ENCODE data around the gene RUSF1.
"Not testable (repeated sequence)": the region's sequence is repeated elsewhere in the genome, so short reads cannot be mapped to it uniquely, and the experiment has no call there.

RUSF1 gene

DNA sequence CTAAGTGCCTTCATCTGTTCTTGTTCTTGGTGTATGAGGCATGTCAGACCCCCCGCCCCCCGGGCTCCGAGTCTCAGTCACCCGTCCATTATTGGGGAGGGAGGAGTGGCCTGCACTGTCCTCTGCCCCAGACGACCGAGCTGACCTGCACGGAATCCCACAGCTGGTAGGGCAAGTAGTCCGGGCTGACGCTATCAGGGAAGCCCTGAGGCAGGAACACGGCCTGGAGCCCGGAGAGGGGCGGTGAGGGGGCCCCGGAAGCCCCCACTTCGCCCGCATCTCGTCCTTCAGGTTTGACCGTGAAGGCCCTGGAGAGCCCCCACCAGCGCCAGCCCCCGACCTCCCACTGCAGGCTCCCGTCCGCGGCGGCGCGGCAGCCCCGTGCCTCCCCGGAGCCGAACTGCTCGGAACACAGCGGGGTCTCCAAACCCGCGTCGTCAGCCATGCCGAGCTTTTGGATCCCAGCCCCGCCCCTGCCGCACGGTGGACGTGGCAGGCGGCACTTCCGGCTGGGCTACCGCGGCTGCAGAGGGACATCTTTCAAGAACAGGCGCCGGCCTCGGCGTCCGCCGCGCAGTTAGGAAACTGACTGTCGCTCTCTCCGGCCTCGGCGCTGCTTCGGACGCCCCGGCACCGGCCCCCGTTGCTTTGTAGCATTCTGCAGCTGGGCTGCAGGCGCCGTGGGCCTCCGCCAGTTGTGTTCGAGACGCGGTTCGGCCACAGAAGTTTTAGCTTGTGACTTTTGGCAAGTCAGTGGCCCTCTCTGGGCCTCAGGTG is at the start of gene RUSF1:
TSS of gene RUSF1 (minus strand) at position 463 of the 777 bp plus-strand sequence. CDS start at position 445, 18 bp downstream.
- peak; percentile 93 for DNase-seq (ENCODE audit: low spot score)
- in situ Hi-C loops (cut with MboI; ENCODE audit: low sequenced_read_pairs, unreplicated experiment) = loop anchor here (25.0 kb wide), 1 partner anchor 204 kb away; a partner anchor contains a TSS
- TF ChIP-seq, protein P1, sequence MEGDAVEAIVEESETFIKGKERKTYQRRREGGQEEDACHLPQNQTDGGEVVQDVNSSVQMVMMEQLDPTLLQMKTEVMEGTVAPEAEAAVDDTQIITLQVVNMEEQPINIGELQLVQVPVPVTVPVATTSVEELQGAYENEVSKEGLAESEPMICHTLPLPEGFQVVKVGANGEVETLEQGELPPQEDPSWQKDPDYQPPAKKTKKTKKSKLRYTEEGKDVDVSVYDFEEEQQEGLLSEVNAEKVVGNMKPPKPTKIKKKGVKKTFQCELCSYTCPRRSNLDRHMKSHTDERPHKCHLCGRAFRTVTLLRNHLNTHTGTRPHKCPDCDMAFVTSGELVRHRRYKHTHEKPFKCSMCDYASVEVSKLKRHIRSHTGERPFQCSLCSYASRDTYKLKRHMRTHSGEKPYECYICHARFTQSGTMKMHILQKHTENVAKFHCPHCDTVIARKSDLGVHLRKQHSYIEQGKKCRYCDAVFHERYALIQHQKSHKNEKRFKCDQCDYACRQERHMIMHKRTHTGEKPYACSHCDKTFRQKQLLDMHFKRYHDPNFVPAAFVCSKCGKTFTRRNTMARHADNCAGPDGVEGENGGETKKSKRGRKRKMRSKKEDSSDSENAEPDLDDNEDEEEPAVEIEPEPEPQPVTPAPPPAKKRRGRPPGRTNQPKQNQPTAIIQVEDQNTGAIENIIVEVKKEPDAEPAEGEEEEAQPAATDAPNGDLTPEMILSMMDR (IDR thresholded peaks at IDR 0.05; ENCODE audit: borderline replicate concordance, control extremely low read depth, extremely low read depth, insufficient read depth, missing control alignments) = no peak

GRCh38 chr16:31542763-31543162 is 34.6 kb upstream of the RUSF1 start:
- TF ChIP-seq, protein P1 (IDR thresholded peaks at IDR 0.05; ENCODE audit: borderline replicate concordance, control extremely low read depth, extremely low read depth, insufficient read depth, missing control alignments) = no peak
- in situ Hi-C loops (cut with MboI; ENCODE audit: low sequenced_read_pairs, unreplicated experiment) = no loop called here
- DNase-seq (ENCODE audit: low spot score) = no peak

GRCh38 chr16:31539762-31540161 is 31.6 kb upstream of the RUSF1 start:
- in situ Hi-C loops (cut with MboI; ENCODE audit: low sequenced_read_pairs, unreplicated experiment); DNase-seq (ENCODE audit: low spot score): not testable (repeated sequence)

DNA sequence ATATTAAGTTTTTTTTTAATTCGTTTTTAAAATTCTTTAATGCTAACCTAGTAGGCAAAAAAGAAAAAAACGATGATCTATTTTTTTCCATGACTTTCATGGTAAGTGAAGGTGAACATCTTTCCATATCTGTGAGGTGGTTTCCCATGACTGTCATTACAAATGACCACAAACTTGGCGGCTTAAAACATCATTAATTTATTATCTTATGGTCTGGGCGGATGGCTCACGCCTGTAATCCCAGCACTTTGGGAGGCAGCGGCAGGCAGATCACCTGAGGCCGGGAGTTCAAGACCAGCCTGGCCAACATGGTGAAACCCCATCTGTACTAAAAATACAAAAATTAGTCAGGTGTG is 30.0 kb upstream of the RUSF1 start:
- in situ Hi-C loops (cut with MboI; ENCODE audit: low sequenced_read_pairs, unreplicated experiment); DNase-seq (ENCODE audit: low spot score): not testable (repeated sequence)

DNA sequence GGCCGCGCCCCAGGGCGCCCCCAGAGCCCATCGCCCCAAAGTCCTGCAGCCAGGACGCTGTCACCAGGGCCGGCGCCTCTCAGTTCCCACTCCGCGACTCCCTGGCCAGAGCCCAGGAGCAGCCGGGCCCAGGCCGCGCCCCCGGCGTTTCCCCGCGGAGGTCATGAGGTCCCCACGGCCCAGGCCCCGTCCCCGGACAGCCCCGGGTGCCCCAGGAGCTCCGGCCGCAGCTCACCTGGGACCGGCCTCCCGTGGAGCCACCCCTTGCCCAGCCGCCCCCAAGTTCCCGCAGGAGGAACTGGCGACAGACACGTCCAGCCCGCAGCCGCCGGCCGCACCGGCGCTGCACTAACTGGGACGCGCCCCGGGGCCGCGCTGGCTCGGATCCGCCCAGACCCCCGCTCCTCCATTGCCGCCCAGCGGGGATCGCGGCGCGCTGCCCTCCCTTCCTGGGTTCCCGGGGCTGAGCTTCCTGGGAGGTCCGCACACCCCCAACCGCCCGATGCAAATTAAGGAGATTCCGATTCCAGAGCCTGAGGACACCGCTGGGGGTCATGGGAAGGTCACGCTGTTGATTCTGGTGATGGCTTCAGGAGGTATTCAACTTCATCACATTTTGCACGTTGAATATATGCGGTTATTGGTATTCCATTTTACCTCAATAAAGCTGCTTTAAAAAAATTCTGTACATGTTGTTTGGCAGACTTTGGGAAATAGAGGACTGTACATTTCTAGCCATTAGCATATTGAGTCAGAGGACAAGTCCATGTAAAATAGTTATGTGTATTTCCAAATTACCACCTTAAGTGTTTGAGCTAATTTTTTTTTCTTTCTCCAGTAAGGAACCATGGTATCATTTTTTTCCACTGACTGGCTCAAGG is 29.4 kb upstream of the RUSF1 start:
- in situ Hi-C loops (cut with MboI; ENCODE audit: low sequenced_read_pairs, unreplicated experiment) = no loop called here
- DNase-seq (ENCODE audit: low spot score) = no peak
- TF ChIP-seq, protein P1 (IDR thresholded peaks at IDR 0.05; ENCODE audit: borderline replicate concordance, control extremely low read depth, extremely low read depth, insufficient read depth, missing control alignments) = no peak

- no peak for DNase-seq (ENCODE audit: low spot score)
- in situ Hi-C loops (cut with MboI; ENCODE audit: low sequenced_read_pairs, unreplicated experiment) = no loop called here
- TF ChIP-seq, protein P1 (IDR thresholded peaks at IDR 0.05; ENCODE audit: borderline replicate concordance, control extremely low read depth, extremely low read depth, insufficient read depth, missing control alignments) = no peak
Observed at GRCh38 chr16:31536804-31537361, 28.7 kb upstream of the RUSF1 start.

DNA sequence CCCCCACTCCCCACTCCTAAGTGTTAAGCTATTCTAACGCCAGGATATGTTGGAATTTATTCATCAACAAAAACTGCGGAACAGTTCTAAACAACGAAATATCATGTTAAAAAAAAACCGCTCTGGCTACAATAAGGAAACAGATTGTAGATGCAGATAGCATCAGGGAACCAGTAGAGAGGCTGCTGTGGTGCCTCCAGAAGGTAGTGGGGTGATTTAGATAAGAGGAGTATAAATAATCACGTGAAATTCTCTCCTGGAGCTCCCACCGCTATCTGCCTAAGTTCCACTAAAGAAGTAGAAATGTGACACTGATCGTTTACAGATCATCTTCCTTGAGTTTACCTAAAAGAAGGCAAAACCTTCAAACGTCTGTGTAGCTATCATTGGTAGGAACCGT is 27.5 kb upstream of the RUSF1 start:
- TF ChIP-seq, protein P1 (IDR thresholded peaks at IDR 0.05; ENCODE audit: borderline replicate concordance, control extremely low read depth, extremely low read depth, insufficient read depth, missing control alignments) = no peak

More for the DNA sequence above, 27.5 kb upstream of the RUSF1 start:
- in situ Hi-C loops (cut with MboI; ENCODE audit: low sequenced_read_pairs, unreplicated experiment) = no loop called here
- DNase-seq (ENCODE audit: low spot score) = no peak
